Testis (tissue), 2 donors: Measurements from ENCODE around the gene GPR137.

ENCODE experiments used
- POLR2A ChIP-seq: fragments of 450-650 bp; IDR thresholded peaks from one replicate; pipeline ENCODE4 v1.6.1; 2017; ENCODE audit warnings: antibody characterized with exemption, mild to moderate bottlenecking, moderate library complexity
- TF ChIP-seq, protein P1 (sequence below), 3 experiments: fragments of 450-650 bp in 2 of 3; fragments of 200-600 bp in 1 of 3; sonication (generic) in 1 of 3; IDR thresholded peaks; one replicate each; pipeline ENCODE4 v1.5.1; 2016 to 2019; ENCODE audit warnings: antibody characterized with exemption in 3 of 3, mild to moderate bottlenecking in 2 of 3, moderate library complexity in 1 of 3

DNA sequence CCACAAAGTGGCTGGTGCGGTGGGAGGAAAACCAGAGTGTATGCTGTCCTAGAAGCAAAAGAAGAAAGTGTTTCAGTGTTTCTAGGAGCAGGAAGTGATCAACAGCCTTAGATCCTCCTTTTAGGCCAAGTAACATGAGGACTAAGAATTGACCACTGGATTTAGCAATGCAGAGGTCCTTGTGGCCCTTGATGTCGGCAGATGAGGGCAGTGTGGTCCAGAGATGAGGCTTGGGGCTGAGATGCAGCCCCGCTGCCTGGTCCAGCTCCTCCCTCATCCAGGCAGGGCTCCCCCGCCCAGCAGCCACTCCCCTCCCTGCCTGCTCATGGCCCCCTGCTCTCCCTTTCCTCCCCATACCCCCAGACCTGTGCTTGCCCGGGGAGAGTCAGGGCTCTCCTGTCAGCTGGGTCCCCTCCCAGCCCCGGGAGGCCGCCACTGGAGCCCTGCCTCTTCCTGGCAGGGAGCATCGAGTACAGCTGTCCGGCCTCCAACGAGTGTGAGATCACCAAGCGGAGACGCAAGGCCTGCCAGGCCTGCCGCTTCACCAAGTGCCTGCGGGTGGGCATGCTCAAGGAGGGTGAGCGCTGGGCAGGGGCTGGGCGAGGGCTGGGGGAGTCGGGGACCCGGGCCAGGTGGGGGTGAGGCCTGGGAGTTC lies 28.0 kb downstream of the GPR137 start:
- TF ChIP-seq, protein P1, sequence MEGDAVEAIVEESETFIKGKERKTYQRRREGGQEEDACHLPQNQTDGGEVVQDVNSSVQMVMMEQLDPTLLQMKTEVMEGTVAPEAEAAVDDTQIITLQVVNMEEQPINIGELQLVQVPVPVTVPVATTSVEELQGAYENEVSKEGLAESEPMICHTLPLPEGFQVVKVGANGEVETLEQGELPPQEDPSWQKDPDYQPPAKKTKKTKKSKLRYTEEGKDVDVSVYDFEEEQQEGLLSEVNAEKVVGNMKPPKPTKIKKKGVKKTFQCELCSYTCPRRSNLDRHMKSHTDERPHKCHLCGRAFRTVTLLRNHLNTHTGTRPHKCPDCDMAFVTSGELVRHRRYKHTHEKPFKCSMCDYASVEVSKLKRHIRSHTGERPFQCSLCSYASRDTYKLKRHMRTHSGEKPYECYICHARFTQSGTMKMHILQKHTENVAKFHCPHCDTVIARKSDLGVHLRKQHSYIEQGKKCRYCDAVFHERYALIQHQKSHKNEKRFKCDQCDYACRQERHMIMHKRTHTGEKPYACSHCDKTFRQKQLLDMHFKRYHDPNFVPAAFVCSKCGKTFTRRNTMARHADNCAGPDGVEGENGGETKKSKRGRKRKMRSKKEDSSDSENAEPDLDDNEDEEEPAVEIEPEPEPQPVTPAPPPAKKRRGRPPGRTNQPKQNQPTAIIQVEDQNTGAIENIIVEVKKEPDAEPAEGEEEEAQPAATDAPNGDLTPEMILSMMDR (IDR thresholded peaks at IDR 0.05): no peak
- TF ChIP-seq POLR2A: no peak
